Measurements from ENCODE around the gene RNU4-1.
"Not testable (repeated sequence)": the region's sequence is repeated elsewhere in the genome, so short reads cannot be mapped to it uniquely, and the experiment has no call there.

RNU4-1 gene

DNA sequence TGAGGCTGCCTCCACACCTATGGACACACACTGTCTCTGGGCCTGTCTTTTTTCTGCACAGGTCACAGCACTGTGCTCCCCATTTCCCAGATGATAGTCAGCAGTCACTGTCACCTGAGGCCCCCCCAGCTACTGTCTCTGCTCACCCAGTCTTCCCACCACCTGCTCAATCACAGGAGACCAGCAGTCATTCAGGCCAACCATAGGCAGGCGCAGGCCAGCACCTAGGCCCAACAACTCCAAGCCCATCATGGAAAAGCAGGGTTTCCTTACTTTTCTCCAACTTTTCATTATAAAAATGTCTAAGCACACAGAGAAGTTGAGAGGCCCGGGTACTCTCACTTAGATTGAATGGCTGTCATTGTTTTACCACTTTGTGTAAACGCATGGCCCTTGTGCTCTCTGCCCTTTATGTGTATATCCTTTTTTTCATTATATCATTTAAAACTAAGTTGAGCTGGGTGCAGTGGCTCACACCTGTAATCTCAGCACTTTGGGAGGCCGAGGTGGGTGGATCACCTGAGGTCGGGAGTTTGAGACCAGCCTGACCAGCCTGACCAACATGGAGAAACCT is 34.6 kb downstream of the RNU4-1 start:
- no peak overlapping the region for H3K4me3 Mint-ChIP-seq
- H3K27me3 Mint-ChIP-seq (ENCODE audit: low read depth): no peaks in the 10 kb centered on the region
- H3K4me1 Mint-ChIP-seq (ENCODE audit: low read depth): peaks cover 73% of the 10 kb centered on the region
- H3K27ac Mint-ChIP-seq: peak overlapping the region; percentile 44
- H3K9me3 Mint-ChIP-seq: no peaks in the 10 kb centered on the region
- no peak for DNase-seq (ENCODE audit: low spot score)
- H3K36me3 Mint-ChIP-seq (ENCODE audit: low read depth): peaks cover 64% of the 10 kb centered on the region

DNA sequence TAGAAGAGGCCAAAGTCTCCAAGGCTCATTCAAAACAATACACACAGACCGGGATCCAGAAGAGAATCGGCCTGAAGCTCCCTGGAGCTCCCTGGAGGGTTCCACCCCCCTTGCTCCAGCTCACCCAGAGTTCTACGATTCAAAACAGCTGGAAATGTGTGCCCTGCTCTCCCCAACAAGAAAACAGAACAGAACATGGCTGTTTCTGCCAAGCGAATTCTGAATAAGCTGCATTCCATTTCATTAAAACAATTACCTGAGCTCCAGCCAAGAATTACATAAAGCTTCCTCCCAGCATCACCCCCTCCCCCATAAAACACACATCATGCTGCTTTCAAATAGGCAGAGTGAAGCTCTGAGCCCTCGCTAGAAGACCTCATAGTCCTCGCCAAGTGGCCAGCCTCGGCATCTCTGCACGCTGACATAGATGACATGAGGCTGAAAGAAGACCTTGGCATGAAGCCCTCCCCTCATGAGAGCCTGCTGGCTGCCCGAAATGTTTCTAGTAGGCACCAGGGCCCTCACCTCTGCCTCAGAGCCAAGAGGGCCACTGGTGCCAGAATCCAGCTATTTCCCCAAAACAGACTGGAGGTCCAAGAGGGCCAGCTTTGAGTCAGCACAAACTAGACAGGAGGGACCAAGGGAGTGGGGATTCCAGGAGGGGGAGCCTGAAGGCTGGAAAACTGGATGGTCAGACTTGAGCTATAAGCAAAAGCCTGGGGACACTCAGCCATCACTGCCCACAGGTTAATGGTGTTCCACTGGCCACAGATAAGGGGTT is 35.8 kb downstream of the RNU4-1 start:
- no peak for DNase-seq (ENCODE audit: low spot score)
- Mint-ChIP-seq H3K9me3 (no peaks in the 10 kb centered on the region), H3K36me3 (ENCODE audit: low read depth) (peaks cover 57% of the 10 kb centered on the region), H3K4me1 (ENCODE audit: low read depth) (peaks cover 73% of the 10 kb centered on the region), H3K4me3 (no peak overlapping the region), H3K27me3 (ENCODE audit: low read depth) (no peaks in the 10 kb centered on the region), H3K27ac (peak overlapping the region; percentile 73)

- Mint-ChIP-seq H3K4me1 (ENCODE audit: low read depth) (peaks cover 68% of the 10 kb centered on the region), H3K27me3 (ENCODE audit: low read depth) (no peaks in the 10 kb centered on the region), H3K27ac (peak overlapping the region; percentile 93), H3K36me3 (ENCODE audit: low read depth) (peaks cover 56% of the 10 kb centered on the region), H3K4me3 (peak overlapping the region; percentile 45), H3K9me3 (no peaks in the 10 kb centered on the region)
- no peak for DNase-seq (ENCODE audit: low spot score)
Observed at GRCh38 chr12:120254809-120255208, 38.2 kb downstream of the RNU4-1 start.

DNA sequence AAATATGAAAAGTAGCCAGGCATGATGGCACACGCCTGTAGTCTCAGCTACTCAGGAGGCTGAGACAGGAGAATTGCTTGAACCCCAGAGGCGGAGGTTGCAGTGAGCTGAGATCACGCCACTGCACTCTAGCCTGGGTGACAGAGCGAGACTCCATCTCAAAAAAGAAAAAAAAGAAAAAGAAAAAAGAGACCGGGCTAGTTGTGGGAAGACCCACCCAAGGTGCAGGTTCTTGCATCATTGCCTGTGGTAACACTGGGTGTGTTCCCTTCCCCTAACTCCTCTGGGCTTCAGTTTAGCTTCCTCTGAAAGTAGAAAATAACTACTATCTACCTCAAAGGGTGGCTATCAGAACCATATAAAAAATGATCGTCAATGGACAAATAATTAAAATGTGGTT is 39.7 kb downstream of the RNU4-1 start:
- H3K9me3 Mint-ChIP-seq; DNase-seq (ENCODE audit: low spot score); H3K27me3 Mint-ChIP-seq (ENCODE audit: low read depth): not testable (repeated sequence)
- Mint-ChIP-seq H3K4me3 (peak overlapping the region; percentile 82), H3K27ac (peak overlapping the region; percentile 93), H3K36me3 (ENCODE audit: low read depth) (peaks cover 62% of the 10 kb centered on the region), H3K4me1 (ENCODE audit: low read depth) (peaks cover 73% of the 10 kb centered on the region)

DNA sequence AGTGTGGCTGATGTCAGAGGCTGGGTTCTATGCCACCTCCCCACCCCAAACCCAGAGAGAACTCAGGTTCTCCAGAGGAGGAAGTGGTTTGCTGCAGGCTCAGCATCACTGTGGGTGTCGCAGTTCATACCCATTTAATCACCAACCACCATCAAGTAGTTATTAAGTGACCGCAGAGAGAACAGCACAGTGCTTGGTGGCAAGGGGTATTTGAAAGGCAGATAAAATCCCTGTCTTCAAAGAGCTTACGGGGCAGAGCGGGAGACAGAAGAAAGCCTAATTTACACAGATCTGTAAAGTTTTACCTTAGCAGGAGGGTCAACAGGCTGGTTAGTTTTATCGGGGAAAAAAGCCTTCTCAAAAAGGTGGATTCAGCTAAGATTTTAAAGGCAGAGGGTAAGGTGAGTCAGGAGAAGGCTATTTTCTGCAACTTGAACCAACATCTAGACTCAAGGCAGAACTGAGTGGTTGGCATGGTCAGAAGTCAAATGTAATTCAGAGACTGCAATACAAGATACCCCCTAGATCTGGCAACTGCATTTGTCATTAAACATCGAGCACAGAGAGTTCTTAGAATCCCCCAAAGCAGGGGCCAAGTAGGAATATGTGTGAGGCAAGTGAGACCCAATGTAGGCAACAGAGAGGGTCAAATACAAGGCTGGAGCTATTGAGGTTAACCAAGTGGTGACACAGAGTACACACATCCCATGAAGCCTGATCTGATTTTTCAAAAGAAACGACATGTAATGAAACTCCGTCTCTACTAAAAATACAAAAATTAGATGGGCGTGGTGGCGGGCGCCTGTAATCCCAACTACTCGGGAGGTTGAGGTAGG is 40.7 kb downstream of the RNU4-1 start:
- peak overlapping the region; percentile 82 for H3K4me3 Mint-ChIP-seq
- no peaks in the 10 kb centered on the region for H3K9me3 Mint-ChIP-seq
- H3K27ac Mint-ChIP-seq: peak overlapping the region; percentile 93
- peaks cover 67% of the 10 kb centered on the region for H3K36me3 Mint-ChIP-seq (ENCODE audit: low read depth)
- peaks cover 76% of the 10 kb centered on the region for H3K4me1 Mint-ChIP-seq (ENCODE audit: low read depth)
- H3K27me3 Mint-ChIP-seq (ENCODE audit: low read depth): no peaks in the 10 kb centered on the region
- DNase-seq (ENCODE audit: low spot score): peak; percentile 74

- peak overlapping the region; percentile 82 for H3K4me3 Mint-ChIP-seq
- H3K27me3 Mint-ChIP-seq (ENCODE audit: low read depth); H3K9me3 Mint-ChIP-seq; DNase-seq (ENCODE audit: low spot score): not testable (repeated sequence)
- peaks cover 67% of the 10 kb centered on the region for H3K36me3 Mint-ChIP-seq (ENCODE audit: low read depth)
- peaks cover 75% of the 10 kb centered on the region for H3K4me1 Mint-ChIP-seq (ENCODE audit: low read depth)
- H3K27ac Mint-ChIP-seq: peak overlapping the region; percentile 93
Observed at GRCh38 chr12:120251364-120252070, 41.5 kb downstream of the RNU4-1 start.

DNA sequence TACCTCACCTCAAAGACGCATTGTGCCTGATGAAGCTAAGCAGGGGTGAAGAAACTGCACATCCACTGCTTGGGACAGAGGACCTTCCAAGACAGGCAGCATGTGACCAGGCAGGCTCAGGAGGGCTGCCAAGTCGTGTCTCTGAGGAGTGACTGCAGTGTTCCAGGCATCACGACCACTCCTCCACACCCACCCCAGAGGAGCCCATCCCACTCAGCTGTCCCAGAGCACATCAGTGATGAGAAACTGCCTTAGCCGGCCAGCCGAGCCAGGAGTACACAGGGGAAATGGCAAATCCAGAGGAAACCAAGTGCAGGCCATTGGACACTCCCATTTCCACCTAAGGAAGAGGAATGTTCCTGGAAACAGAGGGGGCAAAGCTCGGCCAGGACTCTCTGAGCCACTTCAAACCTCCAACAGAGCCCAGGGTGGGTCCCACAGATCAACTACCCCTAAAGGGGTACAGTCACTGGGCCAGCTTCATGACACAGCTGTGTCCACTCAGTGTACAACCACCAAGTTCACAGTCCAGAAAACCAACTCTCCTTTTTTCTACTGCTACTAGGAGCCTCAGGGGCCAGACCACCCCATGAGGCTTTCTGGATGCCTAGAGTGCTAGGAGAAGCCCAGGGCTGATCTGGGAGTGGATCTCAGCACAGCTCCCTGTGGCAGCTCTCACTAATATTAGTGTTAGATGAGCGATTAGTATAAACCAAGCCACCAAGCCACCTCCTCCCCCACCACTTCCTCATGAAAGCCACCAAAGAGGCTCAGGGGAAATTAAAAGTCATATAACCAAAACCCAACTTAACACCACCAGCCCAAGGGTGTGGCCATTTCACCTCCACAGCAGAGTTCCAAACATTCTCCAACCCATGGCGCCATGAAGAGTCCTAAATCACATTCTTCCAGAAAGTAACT is 42.9 kb downstream of the RNU4-1 start:
- Mint-ChIP-seq H3K36me3 (ENCODE audit: low read depth) (peaks cover 62% of the 10 kb centered on the region), H3K27me3 (ENCODE audit: low read depth) (no peaks in the 10 kb centered on the region), H3K9me3 (no peaks in the 10 kb centered on the region), H3K4me1 (ENCODE audit: low read depth) (peaks cover 74% of the 10 kb centered on the region), H3K27ac (peak overlapping the region; percentile 90), H3K4me3 (peak overlapping the region; percentile 86)
- peak; percentile 41 for DNase-seq (ENCODE audit: low spot score)

DNA sequence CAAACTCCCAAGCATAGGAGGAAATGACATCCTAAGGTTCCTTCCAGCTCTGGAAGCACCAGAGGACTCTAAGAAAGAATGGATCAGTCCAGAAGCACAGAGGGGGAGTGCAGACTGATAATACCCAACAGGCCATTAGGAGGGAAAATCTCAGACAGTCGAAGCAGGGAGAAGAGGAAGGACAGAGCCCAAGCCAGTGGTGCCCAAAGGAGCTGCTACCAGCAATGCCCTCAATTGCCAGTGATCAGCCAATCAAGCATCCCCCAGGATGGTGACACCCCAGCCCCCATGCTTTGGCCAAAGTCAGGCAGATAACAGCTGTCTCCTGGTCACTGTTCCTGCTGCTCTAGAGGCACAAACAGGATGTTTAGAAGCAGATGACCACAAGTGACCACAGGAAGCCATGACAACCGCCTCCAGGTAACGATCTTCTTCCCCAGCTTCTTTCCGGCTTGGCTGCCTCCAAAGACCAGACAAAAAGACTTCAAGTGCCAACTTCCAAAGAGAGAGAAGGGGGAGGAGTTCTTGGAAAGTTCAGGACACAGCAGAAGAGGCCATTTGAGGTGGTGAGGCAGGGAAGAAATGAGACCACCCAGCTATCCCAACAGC is 43.7 kb downstream of the RNU4-1 start:
- H3K4me1 Mint-ChIP-seq (ENCODE audit: low read depth): peaks cover 70% of the 10 kb centered on the region
- DNase-seq (ENCODE audit: low spot score): no peak
- H3K27me3 Mint-ChIP-seq (ENCODE audit: low read depth): no peaks in the 10 kb centered on the region
- no peaks in the 10 kb centered on the region for H3K9me3 Mint-ChIP-seq
- peak overlapping the region; percentile 90 for H3K27ac Mint-ChIP-seq
- H3K4me3 Mint-ChIP-seq: peak overlapping the region; percentile 86
- peaks cover 59% of the 10 kb centered on the region for H3K36me3 Mint-ChIP-seq (ENCODE audit: low read depth)

DNA sequence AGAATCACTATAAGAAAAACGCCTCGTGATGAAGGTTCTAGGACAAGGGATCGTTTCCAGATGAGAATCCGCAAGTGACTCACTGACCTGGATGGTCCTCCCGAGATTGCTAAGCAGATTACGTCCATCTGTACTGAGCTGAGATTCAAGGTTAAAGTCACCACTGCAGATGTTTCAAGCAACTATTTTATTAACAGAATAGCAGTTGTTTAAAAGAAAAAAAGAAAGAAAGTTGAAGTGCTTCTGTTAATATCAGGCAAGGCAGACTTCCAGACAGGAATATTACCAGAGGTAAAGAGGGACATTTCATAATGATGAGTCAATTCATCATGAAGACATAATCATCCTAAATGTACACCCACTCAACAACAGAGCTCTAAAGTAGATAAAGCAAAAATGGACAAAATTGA is 45.4 kb downstream of the RNU4-1 start:
- Mint-ChIP-seq H3K27ac (peak overlapping the region; percentile 27), H3K4me3 (peak overlapping the region; percentile 3), H3K4me1 (ENCODE audit: low read depth) (peaks cover 65% of the 10 kb centered on the region), H3K27me3 (ENCODE audit: low read depth) (no peaks in the 10 kb centered on the region), H3K9me3 (no peaks in the 10 kb centered on the region), H3K36me3 (ENCODE audit: low read depth) (peaks cover 54% of the 10 kb centered on the region)
- no peak for DNase-seq (ENCODE audit: low spot score)

- no peaks in the 10 kb centered on the region for H3K27me3 Mint-ChIP-seq (ENCODE audit: low read depth)
- H3K4me3 Mint-ChIP-seq: no peak overlapping the region
- H3K27ac Mint-ChIP-seq: no peak overlapping the region
- no peak for DNase-seq (ENCODE audit: low spot score)
- peaks cover 60% of the 10 kb centered on the region for H3K4me1 Mint-ChIP-seq (ENCODE audit: low read depth)
- no peaks in the 10 kb centered on the region for H3K9me3 Mint-ChIP-seq
- H3K36me3 Mint-ChIP-seq (ENCODE audit: low read depth): peaks cover 53% of the 10 kb centered on the region
Observed at GRCh38 chr12:120247183-120247582, 45.9 kb downstream of the RNU4-1 start.

- H3K27me3 Mint-ChIP-seq (ENCODE audit: low read depth); H3K27ac Mint-ChIP-seq; DNase-seq (ENCODE audit: low spot score); H3K4me3 Mint-ChIP-seq; H3K9me3 Mint-ChIP-seq: not testable (repeated sequence)
- peaks cover 58% of the 10 kb centered on the region for H3K4me1 Mint-ChIP-seq (ENCODE audit: low read depth)
- H3K36me3 Mint-ChIP-seq (ENCODE audit: low read depth): peaks cover 51% of the 10 kb centered on the region
Observed at GRCh38 chr12:120246705-120247104, 46.3 kb downstream of the RNU4-1 start.

Data from T-helper 2 cell treated with Interferon-gamma antibody and Interleukin-4, amounts not matched to agents 5 μg/mL and 100 μg/mL, for 36 hours (primary cell).